Stimulated activated CD4-positive, alpha-beta T cell treated with anti-CD3 and anti-CD28 coated beads, Interleukin-4, amount 100 ng/mL, for 24 hours (primary cell): ENCODE measurements around the gene SLC22A14.
"Not testable (repeated sequence)": the region's sequence is repeated elsewhere in the genome, so short reads cannot be mapped to it uniquely, and the experiment has no call there.

Experiments used
- DNase-seq: peaks from one replicate; pipeline ENCODE4 v3.0.0-alpha.2; 2020

SLC22A14 gene

GRCh38 chr3:38314112-38314763, 32.1 kb downstream of the SLC22A14 start:
- DNase-seq, result no peak

DNA sequence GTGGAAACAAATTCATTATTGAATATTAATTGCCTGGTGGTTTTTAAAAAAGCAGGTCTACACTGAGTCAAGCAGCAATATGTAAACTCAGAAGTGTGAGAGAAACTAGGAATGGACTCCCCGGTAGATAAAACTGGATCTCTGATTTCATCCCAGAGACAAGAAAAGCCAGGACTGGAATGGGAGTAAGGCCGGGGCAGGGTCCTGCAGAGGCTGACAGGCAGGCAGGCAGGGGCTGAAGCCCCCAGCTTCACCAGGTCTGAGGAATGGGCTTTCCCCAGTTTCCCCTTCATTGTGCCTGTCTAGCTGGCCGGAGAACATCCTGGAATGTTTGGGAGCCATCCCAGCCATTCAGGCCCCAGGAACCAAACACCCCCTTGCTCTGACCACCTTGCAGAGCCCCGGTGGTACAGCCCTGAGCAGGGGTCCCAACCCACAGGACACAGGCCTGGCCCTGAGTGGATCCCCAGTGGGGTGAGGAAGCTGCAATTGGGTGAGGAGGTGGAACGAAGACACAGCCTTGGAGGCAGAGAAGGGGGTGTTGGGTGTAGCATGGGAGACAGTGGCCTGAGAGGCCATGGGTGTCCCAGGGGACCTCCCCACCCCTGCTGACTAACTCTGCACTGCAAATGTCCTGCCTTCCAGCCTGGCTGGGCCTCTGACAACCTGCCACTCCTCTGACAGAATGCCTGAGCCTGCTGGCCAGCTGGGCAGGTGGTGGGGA, 32.8 kb downstream of the SLC22A14 start:
- no peak for DNase-seq

GRCh38 chr3:38315488-38316230, 33.6 kb downstream of the SLC22A14 start:
- DNase-seq, result no peak

GRCh38 chr3:38316356-38317191, 34.5 kb downstream of the SLC22A14 start:
- no peak for DNase-seq

DNA sequence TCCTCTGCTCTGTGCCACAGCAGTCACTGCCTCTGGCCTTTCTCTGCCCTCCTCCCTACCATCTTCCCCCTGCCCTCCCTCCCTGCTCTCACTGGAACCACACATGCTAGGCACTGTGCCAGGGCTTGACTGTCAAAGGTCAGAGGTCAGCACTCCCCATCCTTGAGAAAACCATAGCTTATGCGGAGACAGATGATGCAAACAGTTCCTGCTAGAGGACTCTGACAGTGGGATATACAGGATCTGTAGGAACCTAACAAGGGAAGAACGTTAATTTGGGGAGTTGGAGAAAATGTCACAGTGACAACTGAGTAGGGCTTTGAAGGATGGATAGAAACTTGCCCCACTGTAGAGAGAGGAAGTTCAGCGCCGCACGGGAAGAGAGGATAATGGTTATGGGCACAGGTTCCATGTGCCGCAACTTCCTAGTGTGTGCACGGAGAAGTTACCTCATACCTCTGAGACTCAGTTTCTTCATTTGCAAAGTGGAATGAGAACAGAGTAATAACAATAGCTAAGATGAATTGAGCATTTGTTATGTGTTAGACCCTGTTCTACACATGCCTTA, 35.2 kb downstream of the SLC22A14 start:
- DNase-seq, result no peak

- DNase-seq, result no peak
Measured at GRCh38 chr3:38318766-38319671, 36.9 kb downstream of the SLC22A14 start.

DNA sequence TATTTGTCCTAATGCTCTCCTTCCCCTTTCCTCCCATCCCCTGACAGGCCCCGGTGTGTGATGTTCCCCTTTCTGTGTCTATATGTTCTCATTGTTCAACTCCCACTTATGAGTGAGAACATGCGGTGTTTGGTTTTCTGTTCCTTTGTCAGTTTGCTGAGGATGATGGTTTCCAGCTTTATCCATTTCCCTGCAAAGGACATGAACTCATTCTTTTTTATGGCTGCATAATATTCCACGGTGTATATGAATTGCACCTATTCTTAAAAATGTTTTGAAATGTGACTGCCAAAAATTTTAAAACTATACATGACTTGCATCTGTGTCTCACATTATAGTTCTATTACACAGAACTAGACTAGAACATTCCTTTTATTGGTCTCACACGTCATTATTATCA, 38.5 kb downstream of the SLC22A14 start:
- not testable (repeated sequence) for DNase-seq

DNA sequence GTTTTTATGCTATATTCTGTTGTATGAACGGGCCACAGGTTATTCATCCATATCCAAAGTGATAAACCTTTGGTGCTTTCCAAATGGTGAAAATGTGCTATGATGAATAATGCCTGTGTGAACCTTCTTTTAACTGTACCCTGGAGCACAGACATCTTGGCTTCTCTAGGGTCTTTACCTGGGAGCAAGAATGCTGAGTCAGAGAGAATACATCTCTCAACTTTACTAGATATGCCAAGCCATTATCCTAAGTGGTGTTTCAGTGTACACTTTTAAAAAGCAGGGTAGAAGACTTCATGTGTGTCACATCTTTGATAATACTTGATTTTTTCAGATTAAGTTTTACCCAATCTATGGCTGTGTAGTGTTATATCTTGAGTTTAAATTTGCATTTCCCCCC, 41.0 kb downstream of the SLC22A14 start:
- no peak for DNase-seq

GRCh38 chr3:38325256-38325655, 43.2 kb downstream of the SLC22A14 start:
- DNase-seq, result no peak

DNA sequence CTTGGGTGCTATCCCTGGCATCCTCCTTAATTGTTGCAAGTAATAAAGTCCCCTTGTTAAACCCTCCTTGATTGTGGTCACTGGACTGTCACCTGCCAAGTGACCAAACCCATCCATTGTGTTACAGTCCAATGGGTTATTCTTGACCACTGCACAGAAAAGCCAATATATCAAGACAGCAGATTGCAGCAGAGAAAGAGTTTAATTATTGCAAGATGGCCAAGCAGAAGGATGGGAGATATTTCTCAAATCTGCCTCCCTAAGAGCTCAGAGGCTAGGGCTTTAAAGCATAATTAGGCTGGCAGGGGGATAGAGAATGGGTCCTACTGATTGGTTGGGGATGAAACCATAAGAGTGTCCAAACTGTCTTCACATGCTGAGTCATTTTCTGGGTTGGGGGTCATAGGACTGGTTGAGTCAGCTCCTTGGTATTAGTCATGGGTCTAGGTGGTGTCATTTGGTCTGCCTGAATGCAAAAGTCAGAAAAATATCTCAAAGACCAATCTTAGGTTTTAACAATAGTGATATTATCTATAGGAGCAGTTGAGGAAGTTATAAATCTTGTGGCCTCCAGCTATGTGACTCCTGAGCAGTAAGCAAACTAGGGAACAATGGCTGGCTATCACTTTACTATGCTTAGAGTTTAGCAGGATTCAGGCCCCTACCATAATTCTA, 45.4 kb downstream of the SLC22A14 start:
- no peak for DNase-seq

- no peak for DNase-seq
Measured at GRCh38 chr3:38331257-38332022, 49.3 kb downstream of the SLC22A14 start.

DNA sequence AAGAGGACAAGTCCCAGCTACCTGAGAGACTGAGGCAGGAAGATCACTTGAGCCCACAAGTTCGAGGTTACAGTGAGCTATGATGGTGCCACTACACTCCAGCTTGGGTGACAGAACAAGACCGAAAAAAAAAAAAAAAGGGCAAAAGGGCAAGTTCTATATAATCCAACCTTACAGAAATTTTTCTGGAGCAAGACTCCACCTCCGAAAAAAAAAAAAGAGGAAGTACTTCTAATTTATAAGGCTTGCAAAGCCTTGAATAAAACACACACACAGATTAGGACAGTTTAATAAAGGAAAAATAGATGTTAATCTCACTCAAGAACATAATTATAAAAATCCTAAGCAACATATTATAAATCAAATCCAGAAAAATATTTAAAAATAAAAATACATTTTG, 50.1 kb downstream of the SLC22A14 start:
- DNase-seq, result no peak

GRCh38 chr3:38334142-38335055, 52.3 kb downstream of the SLC22A14 start:
- DNase-seq, result no peak

GRCh38 chr3:38335263-38335662, 53.2 kb downstream of the SLC22A14 start:
- DNase-seq, result no peak

- DNase-seq, result no peak
Measured at GRCh38 chr3:38337703-38338102, 55.6 kb downstream of the SLC22A14 start.

- no peak for DNase-seq
Measured at GRCh38 chr3:38343797-38344594, 61.9 kb downstream of the SLC22A14 start.

- DNase-seq, result no peak
Measured at GRCh38 chr3:38345879-38346586, 63.9 kb downstream of the SLC22A14 start.
